HG02938 (cell line): ENCODE measurements around the gene ATXN7.

Experiments used
- ATAC-seq: cut with Tn5 transposase; IDR thresholded peaks from one replicate; pipeline ENCODE4 v1.9.1; 2021; ENCODE audit warnings: mild to moderate bottlenecking, moderate library complexity; ENCODE audit not compliant: unreplicated experiment

The ATXN7 gene, protein sequence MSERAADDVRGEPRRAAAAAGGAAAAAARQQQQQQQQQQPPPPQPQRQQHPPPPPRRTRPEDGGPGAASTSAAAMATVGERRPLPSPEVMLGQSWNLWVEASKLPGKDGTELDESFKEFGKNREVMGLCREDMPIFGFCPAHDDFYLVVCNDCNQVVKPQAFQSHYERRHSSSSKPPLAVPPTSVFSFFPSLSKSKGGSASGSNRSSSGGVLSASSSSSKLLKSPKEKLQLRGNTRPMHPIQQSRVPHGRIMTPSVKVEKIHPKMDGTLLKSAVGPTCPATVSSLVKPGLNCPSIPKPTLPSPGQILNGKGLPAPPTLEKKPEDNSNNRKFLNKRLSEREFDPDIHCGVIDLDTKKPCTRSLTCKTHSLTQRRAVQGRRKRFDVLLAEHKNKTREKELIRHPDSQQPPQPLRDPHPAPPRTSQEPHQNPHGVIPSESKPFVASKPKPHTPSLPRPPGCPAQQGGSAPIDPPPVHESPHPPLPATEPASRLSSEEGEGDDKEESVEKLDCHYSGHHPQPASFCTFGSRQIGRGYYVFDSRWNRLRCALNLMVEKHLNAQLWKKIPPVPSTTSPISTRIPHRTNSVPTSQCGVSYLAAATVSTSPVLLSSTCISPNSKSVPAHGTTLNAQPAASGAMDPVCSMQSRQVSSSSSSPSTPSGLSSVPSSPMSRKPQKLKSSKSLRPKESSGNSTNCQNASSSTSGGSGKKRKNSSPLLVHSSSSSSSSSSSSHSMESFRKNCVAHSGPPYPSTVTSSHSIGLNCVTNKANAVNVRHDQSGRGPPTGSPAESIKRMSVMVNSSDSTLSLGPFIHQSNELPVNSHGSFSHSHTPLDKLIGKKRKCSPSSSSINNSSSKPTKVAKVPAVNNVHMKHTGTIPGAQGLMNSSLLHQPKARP

GRCh38 chr3:63863150-63864007 is at the start of gene ATXN7, which contains the start of gene THOC7:
ATXN7 (plus strand) TSS chr3:63863867; CDS start chr3:63912599, 48,732 bp downstream.
THOC7 (minus strand) TSS chr3:63863805; CDS start chr3:63863790, 15 bp downstream.
- peak; percentile 65 for ATAC-seq

DNA sequence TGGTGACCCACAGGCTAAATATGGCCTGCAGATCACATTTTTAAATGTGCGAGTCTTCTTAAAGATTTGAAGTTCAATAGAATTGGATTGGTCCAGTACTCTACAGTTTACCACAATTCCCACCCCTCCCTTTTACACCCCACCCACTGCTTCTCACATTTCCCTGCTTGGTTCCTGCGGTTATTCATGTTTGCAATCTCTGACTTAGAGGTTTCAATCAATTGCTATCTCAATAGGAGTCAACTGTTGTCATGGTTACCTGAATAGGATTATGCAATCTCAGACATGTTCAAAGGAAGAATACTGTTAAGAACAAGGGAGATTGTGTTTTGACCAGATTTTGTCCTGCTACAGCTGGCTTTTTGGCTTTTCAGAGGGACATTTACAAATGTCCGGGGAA is 49.4 kb upstream of the ATXN7 start:
- no peak for ATAC-seq

- ATAC-seq, result no peak
Observed at GRCh38 chr3:63817225-63817624, 46.4 kb upstream of the ATXN7 start.

GRCh38 chr3:63818282-63819150 is 45.2 kb upstream of the ATXN7 start:
- peak; percentile 71 for ATAC-seq

DNA sequence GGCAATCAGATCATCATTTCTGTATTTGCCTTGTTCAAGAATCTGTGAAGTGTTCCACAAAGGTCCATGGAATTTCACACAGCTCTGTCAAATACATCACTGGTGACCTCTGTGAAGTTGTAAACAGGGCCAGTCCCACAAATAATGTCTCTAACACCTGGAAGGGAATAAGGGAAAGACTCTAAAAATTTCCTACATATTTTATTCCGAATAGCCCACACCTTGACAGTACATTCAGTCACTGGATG is 44.6 kb upstream of the ATXN7 start, which contains the start of gene C3orf49:
TSS of gene C3orf49 (plus strand) at position 149 of the 248 bp plus-strand sequence. CDS start 173 bp downstream, outside the sequence.
- ATAC-seq, result no peak

DNA sequence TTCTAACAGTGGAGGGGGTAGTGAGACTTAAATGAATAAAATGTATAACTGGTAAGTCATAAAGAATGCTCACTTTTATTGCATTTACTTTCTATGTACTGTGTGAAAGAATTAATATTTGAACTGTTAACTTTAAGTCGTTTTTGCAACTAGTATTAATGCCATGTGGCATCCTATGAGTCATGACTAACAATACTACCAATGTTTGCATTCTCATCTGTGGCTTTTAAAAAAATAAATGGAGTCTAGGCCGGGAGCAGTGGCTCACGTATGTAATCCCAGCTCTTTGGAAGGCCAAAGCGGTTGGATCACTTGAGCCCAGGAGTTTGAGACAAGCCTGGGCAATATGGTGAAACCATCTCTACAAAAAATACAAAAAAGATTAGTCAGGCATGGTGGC is 39.4 kb upstream of the ATXN7 start:
- no peak for ATAC-seq

GRCh38 chr3:63830526-63830925 is 33.1 kb upstream of the ATXN7 start:
- no peak for ATAC-seq

- ATAC-seq, result no peak
Observed at GRCh38 chr3:63832395-63832794, 31.3 kb upstream of the ATXN7 start.

- no peak for ATAC-seq
Observed at GRCh38 chr3:63841704-63842103, 22.0 kb upstream of the ATXN7 start.

DNA sequence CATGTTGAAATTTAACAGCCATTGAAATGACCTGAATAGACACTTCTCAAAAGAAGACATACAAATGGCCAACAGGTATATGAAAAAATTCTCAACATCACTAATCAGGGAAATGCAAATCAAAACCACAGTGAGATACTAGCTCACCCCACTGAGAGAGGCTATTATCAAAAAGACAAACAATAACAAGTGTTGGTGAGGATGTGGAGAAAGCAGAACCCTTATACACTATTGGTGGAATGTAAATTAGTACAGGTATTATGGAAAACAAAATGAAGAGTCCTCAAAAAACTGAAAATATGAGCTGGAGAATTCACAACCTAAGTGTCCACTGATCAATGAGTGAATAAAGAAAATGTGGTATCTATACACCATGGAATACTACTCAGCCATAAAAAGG is 21.5 kb upstream of the ATXN7 start:
- ATAC-seq, result no peak

DNA sequence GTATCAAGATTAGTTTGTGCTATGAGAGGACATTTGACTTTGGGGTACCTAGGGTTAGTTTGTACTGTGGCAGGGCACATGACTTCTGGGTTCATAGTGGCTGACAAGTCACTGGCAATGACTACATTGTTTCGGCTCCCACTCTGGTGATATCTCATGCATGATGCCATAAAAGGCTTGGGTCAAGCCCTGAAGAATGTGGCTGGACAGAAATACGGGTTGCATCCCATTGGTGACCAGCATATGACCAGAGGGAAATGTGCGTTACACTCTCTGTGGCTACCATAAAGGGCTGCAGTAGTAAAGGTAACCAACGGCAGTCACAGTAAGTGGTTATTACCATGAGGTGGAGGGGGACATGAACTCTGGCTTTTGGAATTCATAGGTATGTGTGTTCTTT is 18.5 kb upstream of the ATXN7 start:
- ATAC-seq, result no peak

DNA sequence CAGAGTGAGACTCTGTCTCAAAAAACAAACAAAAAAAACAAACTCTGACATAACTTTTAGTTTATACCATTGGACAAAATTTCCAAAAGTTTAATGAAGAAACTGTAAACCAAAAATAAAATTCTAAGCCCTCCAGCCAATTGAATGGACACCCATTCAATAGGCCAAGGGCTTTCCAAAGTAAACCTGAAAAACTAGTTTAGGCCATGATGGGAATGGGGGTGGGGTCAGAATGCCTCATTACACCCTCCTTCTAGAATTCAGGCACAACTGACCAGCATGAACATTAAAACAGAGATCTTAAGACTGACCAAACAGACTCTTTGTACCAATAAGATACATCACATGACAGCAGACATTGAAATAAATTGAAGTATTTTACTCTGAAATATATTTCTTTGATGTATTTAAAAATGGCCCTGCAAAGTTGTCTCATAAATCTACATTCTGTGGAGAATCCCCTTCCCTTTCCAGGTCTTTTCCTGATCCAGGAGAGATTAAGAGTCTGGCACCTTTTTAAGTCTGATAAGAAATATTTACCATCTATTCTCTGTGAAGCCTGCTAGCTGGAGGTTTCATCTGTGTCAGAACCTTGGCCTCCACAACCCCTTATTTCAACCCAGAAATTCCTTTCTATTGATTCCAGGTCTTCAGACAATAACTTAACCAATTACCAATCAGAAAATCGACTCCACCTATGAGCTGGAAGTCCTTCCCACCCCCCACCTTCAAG is 15.8 kb upstream of the ATXN7 start:
- no peak for ATAC-seq

GRCh38 chr3:63849175-63849574 is 14.5 kb upstream of the ATXN7 start:
- no peak for ATAC-seq

GRCh38 chr3:63851287-63851686 is 12.4 kb upstream of the ATXN7 start:
- no peak for ATAC-seq

DNA sequence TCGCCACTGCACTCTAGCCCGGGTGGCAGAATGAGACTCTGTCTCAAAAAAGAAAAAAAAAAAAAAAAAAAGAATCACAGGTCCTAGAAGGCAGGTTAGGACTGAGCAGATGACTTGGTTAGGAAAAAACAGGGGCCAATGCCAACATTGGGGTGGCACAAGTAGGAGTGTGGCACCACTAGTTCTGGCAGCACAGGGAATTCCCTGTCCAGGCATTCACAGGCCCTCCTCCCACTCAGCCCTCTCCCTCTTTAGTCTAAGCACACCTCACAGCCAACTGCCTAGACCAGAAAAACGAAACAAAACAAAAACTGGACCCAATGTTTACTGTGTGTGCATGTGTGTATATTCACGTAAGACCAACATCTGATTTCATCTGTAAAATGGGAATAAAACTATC is 10.6 kb upstream of the ATXN7 start:
- ATAC-seq, result no peak

- no peak for ATAC-seq
Observed at GRCh38 chr3:63855333-63855940, 8.2 kb upstream of the ATXN7 start.

DNA sequence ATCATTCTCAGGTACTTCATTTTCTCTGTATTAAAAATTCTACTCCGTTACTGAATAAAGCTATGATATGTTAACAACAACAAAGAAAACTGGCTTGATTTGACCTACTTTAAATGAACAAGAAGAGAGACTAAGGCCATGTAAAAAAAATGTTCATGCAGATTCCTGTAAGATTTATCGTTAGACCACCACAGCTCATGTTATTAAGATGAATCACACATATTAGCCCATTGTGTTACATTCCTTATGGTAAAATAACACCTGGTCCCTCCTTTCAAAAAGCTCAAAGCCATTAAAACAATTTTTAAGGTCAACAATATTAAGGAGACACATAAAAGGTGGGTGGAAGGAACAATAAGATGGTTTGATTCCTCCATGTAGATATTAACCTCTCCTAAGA is 6.4 kb upstream of the ATXN7 start:
- ATAC-seq, result no peak

DNA sequence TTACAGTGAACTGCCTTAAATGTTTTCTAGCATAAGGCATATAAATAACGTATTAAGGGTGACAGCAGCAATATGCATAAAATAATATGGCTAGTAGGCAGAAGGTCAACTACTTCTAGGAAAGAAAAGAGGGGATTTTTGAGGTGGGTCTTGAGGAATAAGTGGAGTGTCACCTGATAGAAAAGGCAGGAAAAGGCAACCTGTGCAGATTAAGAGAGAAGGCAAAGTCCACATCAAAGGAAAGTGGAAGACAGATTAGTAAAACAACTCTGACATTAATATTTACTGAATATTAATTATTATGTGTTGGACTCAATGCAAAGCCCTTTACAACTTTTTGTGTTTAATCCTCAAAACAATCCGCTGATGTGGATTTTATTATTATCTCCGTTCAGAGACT is 2.9 kb upstream of the ATXN7 start:
- no peak for ATAC-seq

DNA sequence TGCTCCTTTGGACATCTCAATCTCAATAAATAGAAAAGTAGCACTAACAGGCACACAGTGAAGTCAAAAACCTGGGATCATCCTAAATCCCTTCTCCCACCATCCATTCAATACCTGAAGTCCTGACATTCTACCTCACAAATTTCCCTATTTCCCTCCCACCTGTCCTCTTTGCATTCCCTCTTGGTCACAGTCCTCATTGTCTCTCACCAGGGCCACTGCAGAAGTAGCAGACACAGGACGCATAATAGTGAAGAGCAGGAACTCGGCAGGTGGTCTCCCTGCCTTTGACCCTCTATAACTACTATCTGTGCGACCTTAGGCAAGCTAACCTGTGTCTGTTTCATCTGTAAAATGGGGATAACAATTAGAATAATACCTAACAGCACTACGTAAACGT is 2.4 kb upstream of the ATXN7 start:
- ATAC-seq, result no peak
